Epithelial cell of esophagus (primary cell): ENCODE results near the gene ACAD11.

Experiments
- DNase-seq: peaks from one replicate; pipeline ENCODE4 v3.0.0; 2010; ENCODE audit warnings: low read depth
- H3K4me3 ChIP-seq: 2 replicates; pipeline ENCODE4 v1.5.1; 2011; ENCODE audit warnings: mild to moderate bottlenecking, low read length, control low read depth
- CTCF ChIP-seq: IDR thresholded peaks from 2 replicates; pipeline ENCODE4 v1.5.1; 2011; ENCODE audit warnings: low read depth, mild to moderate bottlenecking, low read length, control low read depth, inconsistent platforms; ENCODE audit not compliant: insufficient read depth; ENCODE audit errors: missing control alignments

ACAD11 gene

GRCh38 chr3:132537297-132537696 lies 122.3 kb downstream of the ACAD11 start:
- H3K4me3 ChIP-seq, result no peak overlapping the region
- no peak for DNase-seq
- no peak for TF ChIP-seq CTCF

- peak; percentile 48 for DNase-seq
- TF ChIP-seq CTCF, result no peak
- H3K4me3 ChIP-seq, result no peak overlapping the region
These were observed 123.0 kb downstream of the ACAD11 start for GRCh38 chr3:132536442-132537153.

GRCh38 chr3:132535575-132536441 lies 123.8 kb downstream of the ACAD11 start:
- peak; percentile 85 for DNase-seq
- TF ChIP-seq CTCF, result peak; percentile 52
- no peak overlapping the region for H3K4me3 ChIP-seq

GRCh38 chr3:132530624-132531023 lies 129.0 kb downstream of the ACAD11 start:
- no peak for TF ChIP-seq CTCF
- H3K4me3 ChIP-seq, result no peak overlapping the region

GRCh38 chr3:132522353-132522752 lies 137.3 kb downstream of the ACAD11 start:
- no peak for DNase-seq
- no peak for TF ChIP-seq CTCF
- no peak overlapping the region for H3K4me3 ChIP-seq

More at GRCh38 chr3:132530624-132531023, 129.0 kb downstream of the ACAD11 start:
- no peak for DNase-seq

GRCh38 chr3:132521901-132522300 lies 137.7 kb downstream of the ACAD11 start:
- no peak overlapping the region for H3K4me3 ChIP-seq
- TF ChIP-seq CTCF, result no peak
- no peak for DNase-seq
